HG02852 (cell line): ENCODE data around the gene KDM1A.
"Not testable (repeated sequence)": the region's sequence is repeated elsewhere in the genome, so short reads cannot be mapped to it uniquely, and the experiment has no call there.

ENCODE experiments used
- ATAC-seq: cut with Tn5 transposase; IDR thresholded peaks from one replicate; pipeline ENCODE4 v1.9.1; 2021; ENCODE audit warnings: mild to moderate bottlenecking, moderate library complexity; ENCODE audit not compliant: unreplicated experiment

Gene KDM1A

GRCh38 chr1:23019094-23019862 is at the start of gene KDM1A:
Gene KDM1A, plus strand, starts transcription at chr1:23019468. Its CDS starts 129 bp downstream, at chr1:23019597.
- peak; percentile 94 for ATAC-seq

GRCh38 chr1:22970096-22970495 is 49.2 kb upstream of the KDM1A start:
- no peak for ATAC-seq

GRCh38 chr1:22971161-22971560 is 48.1 kb upstream of the KDM1A start:
- ATAC-seq = no peak

- ATAC-seq = no peak
Observed at GRCh38 chr1:22971611-22972405, 47.5 kb upstream of the KDM1A start.

GRCh38 chr1:22972760-22973159 is 46.5 kb upstream of the KDM1A start, which contains the start of gene LACTBL1:
Gene LACTBL1, minus strand, starts transcription at chr1:22972866. Its CDS starts 550 bp downstream, at chr1:22972316.
- ATAC-seq = no peak

- no peak for ATAC-seq
Observed at GRCh38 chr1:22975694-22976093, 43.6 kb upstream of the KDM1A start.

GRCh38 chr1:22976127-22976460 is 43.2 kb upstream of the KDM1A start:
- no peak for ATAC-seq

GRCh38 chr1:22976461-22977243 is 42.6 kb upstream of the KDM1A start:
- no peak for ATAC-seq

- ATAC-seq = no peak
Observed at GRCh38 chr1:22978299-22978698, 41.0 kb upstream of the KDM1A start.

- not testable (repeated sequence) for ATAC-seq
Observed at GRCh38 chr1:22980471-22980790, 38.8 kb upstream of the KDM1A start.

- no peak for ATAC-seq
Observed at GRCh38 chr1:22983944-22984343, 35.3 kb upstream of the KDM1A start.

GRCh38 chr1:22992384-22992783 is 26.9 kb upstream of the KDM1A start:
- not testable (repeated sequence) for ATAC-seq

- ATAC-seq = not testable (repeated sequence)
Observed at GRCh38 chr1:22993220-22993795, 26.0 kb upstream of the KDM1A start.

GRCh38 chr1:22995774-22996173 is 23.5 kb upstream of the KDM1A start:
- no peak for ATAC-seq

GRCh38 chr1:22997528-22997927 is 21.7 kb upstream of the KDM1A start:
- ATAC-seq = not testable (repeated sequence)

GRCh38 chr1:23000133-23000532 is 19.1 kb upstream of the KDM1A start:
- ATAC-seq = not testable (repeated sequence)

GRCh38 chr1:23002218-23002617 is 17.1 kb upstream of the KDM1A start:
- ATAC-seq = not testable (repeated sequence)

GRCh38 chr1:23004112-23004511 is 15.2 kb upstream of the KDM1A start:
- ATAC-seq = no peak

- ATAC-seq = not testable (repeated sequence)
Observed at GRCh38 chr1:23004769-23005168, 14.5 kb upstream of the KDM1A start.

GRCh38 chr1:23007106-23007505 is 12.2 kb upstream of the KDM1A start:
- ATAC-seq = no peak

GRCh38 chr1:23008901-23009300 is 10.4 kb upstream of the KDM1A start:
- no peak for ATAC-seq
